ENCODE measurements around the gene GHRL. TPM values are rescaled to one million over a fixed set of nuclear protein-coding genes. Genes with fewer than 3 reads are reported as not detected.

Gene GHRL
- total and polyA plus RNA-seq, 7 donors, result 0.54 to 1.5 (median 0.71) TPM; not detected in 4

- Histone ChIP-seq H3K9me3 (no peaks in the 10 kb centered on the region), H3K27ac (no peak overlapping the region), H3K4me1 (peaks cover 0 to 26% (median 21%) of the 10 kb centered on the region in 4 donors), H3K4me3 (no peak overlapping the region), H3K27me3 (no peaks in the 10 kb centered on the region), H3K36me3 (peaks cover 0 to 15% (median 9%) of the 10 kb centered on the region in 4 donors)
- 87 to 97% methylated on average over 1 of the region's 1 CpG for WGBS, 2 donors
- intact Hi-C loops (cut with DNase I), result loop anchor here (5.0 kb wide), 1 partner anchor 75 kb away; the partner anchor contains the start of gene TATDN2
- TF ChIP-seq POLR2A (IDR thresholded peaks at IDR 0.05) (no peak), CTCF (IDR thresholded peaks at IDR 0.05) (no peak), POLR2AphosphoS5 (IDR thresholded peaks at IDR 0.05) (no peak), EP300 (IDR thresholded peaks at IDR 0.05) (no peak)
- no peak for DNase-seq
These were observed 29.6 kb upstream of the GHRL start for GRCh38 chr3:10322352-10322710.

GRCh38 chr3:10321630-10322351, 29.0 kb upstream of the GHRL start:
- peak overlapping the region; percentile 75 to 86 (median 84) for H3K27ac ChIP-seq

GRCh38 chr3:10320320-10320677, 27.6 kb upstream of the GHRL start:
- peaks cover 2 to 34% (median 19%) of the 10 kb centered on the region in 4 donors for H3K36me3 ChIP-seq
- WGBS, 2 donors, result 0% methylated on average over 9 of the region's 9 CpGs
- H3K9me3 ChIP-seq, result no peaks in the 10 kb centered on the region
- no peaks in the 10 kb centered on the region for H3K27me3 ChIP-seq
- peak overlapping the region; percentile 85 to 92 (median 89) for H3K4me3 ChIP-seq
- peaks cover 0 to 26% (median 21%) of the 10 kb centered on the region in 4 donors for H3K4me1 ChIP-seq
- peak overlapping the region; percentile 75 to 86 (median 84) for H3K27ac ChIP-seq
- intact Hi-C loops (cut with DNase I), result loop anchor here (5.0 kb wide), 1 partner anchor 73 kb away; the partner anchor contains the start of gene TATDN2
- TF ChIP-seq POLR2AphosphoS5 (IDR thresholded peaks at IDR 0.05) (no peak), CTCF (IDR thresholded peaks at IDR 0.05) (no peak), EP300 (IDR thresholded peaks at IDR 0.05) (no peak), POLR2A (IDR thresholded peaks at IDR 0.05) (no peak)
- DNase-seq, result no peak

More at GRCh38 chr3:10321630-10322351, 29.0 kb upstream of the GHRL start:
- TF ChIP-seq POLR2A (IDR thresholded peaks at IDR 0.05) (no peak), EP300 (IDR thresholded peaks at IDR 0.05) (no peak), CTCF (IDR thresholded peaks at IDR 0.05) (no peak), POLR2AphosphoS5 (IDR thresholded peaks at IDR 0.05) (no peak)
- DNase-seq, result peak; percentile 59
- peak overlapping the region; percentile 85 to 92 (median 89) for H3K4me3 ChIP-seq
- intact Hi-C loops (cut with DNase I), result loop anchor here (5.0 kb wide), 1 partner anchor 74 kb away; the partner anchor contains the start of gene TATDN2
- no peaks in the 10 kb centered on the region for H3K27me3 ChIP-seq
- 91 to 93% methylated on average over 8 of the region's 8 CpGs for WGBS, 2 donors
- H3K4me1 ChIP-seq, result peaks cover 0 to 26% (median 21%) of the 10 kb centered on the region in 4 donors
- H3K36me3 ChIP-seq, result peaks cover 0 to 19% (median 11%) of the 10 kb centered on the region in 4 donors
- no peaks in the 10 kb centered on the region for H3K9me3 ChIP-seq

GRCh38 chr3:10319804-10320203, 27.1 kb upstream of the GHRL start:
- no peak for TF ChIP-seq EP300 (IDR thresholded peaks at IDR 0.05)
- TF ChIP-seq POLR2AphosphoS5 (IDR thresholded peaks at IDR 0.05), result no peak
- no peak for TF ChIP-seq CTCF (IDR thresholded peaks at IDR 0.05)
- TF ChIP-seq POLR2A (IDR thresholded peaks at IDR 0.05), result no peak
- Histone ChIP-seq H3K27ac (peak overlapping the region in 2 of 4 donors; percentile 85 to 86), H3K4me3 (peak overlapping the region; percentile 85 to 92 (median 89)), H3K4me1 (peaks cover 0 to 26% (median 21%) of the 10 kb centered on the region in 4 donors), H3K36me3 (peaks cover 7 to 39% (median 24%) of the 10 kb centered on the region in 4 donors), H3K9me3 (no peaks in the 10 kb centered on the region), H3K27me3 (no peaks in the 10 kb centered on the region)
- intact Hi-C loops (cut with DNase I), result loop anchor here (5.0 kb wide), 1 partner anchor 73 kb away; the partner anchor contains the start of gene TATDN2
- DNase-seq, result no peak
- 17 to 20% methylated on average over 3 of the region's 3 CpGs for WGBS, 2 donors

Measured in sigmoid colon (tissue), 7 donors.